ENCODE measurements around the gene CUBN. TPM values are rescaled to one million over a fixed set of nuclear protein-coding genes. Genes with fewer than 3 reads are reported as not detected.

The CUBN gene
- total RNA-seq, 2 experiments from 2014 or later, result 7.9 to 9.2 TPM

DNA sequence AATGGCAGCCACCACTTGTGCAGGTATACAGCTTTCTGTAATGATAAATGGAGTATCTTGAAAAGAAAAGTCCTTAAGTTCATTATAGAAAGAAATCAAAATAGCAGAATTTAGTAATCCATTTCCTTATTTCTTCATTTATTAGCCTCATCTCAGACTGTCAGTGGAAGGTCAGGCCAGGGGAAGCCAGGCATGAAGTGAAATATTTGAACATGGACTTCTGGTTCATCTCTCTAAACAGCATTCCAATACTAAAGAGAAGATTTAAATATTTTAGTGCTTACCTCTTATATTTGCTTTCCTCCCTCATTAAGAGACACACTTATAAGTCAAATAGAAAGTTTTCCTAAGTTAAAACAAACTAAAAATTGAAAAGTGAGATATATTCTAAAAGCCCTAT lies 45.0 kb upstream of the CUBN start:
- H3K4me1 ChIP-seq (ENCODE audit: insufficient read depth, low read length), result peaks cover 3% of the 10 kb centered on the region
- no peak for TF ChIP-seq CTCF (IDR thresholded peaks at IDR 0.05)
- Mint-ChIP-seq H3K36me3 (ENCODE audit: low read depth) (peaks cover 20% of the 10 kb centered on the region), H3K9me3 (no peaks in the 10 kb centered on the region), H3K4me3 (no peak overlapping the region), H3K27ac (peak overlapping the region; percentile 85), H3K27me3 (no peaks in the 10 kb centered on the region), H3K4me1 (ENCODE audit: low read depth) (peaks cover 23% of the 10 kb centered on the region)
- no peak overlapping the region for H3K27ac ChIP-seq (ENCODE audit: low read depth in 1 of 2, low read length in 2 of 2)
- H3K4me3 ChIP-seq (ENCODE audit: low read length), result no peak overlapping the region
- ChIA-PET CTCF (interaction anchor here (1.1 kb wide), 1 partner anchor 56 kb away, joined by 7 read pairs; no protein-coding TSS in a partner anchor), POLR2A (interaction anchor here (1.9 kb wide), 1 partner anchor 54 kb away, joined by 5 read pairs; the partner anchor contains the start of gene VIM)
- intact Hi-C loops (cut with DNase I, micrococcal nuclease), result loop anchor here in 1 of 2 experiments (10.0 kb wide), 1 partner anchor 50 kb away; the partner anchor contains the start of gene VIM
- ATAC-seq (ENCODE audit: poor library complexity) (no peak), DNase-seq (no peak)
- H3K9me3 ChIP-seq (ENCODE audit: control insufficient read depth in 1 of 2, insufficient read depth in 1 of 2, low read length in 2 of 2), result no peaks in the 10 kb centered on the region
- H3K36me3 ChIP-seq (ENCODE audit: insufficient read depth, low read length), result peaks cover 3% of the 10 kb centered on the region
- H3K27me3 ChIP-seq (ENCODE audit: control insufficient read depth in 1 of 2, insufficient read depth in 2 of 2, low read length in 2 of 2), result no peaks in the 10 kb centered on the region

GRCh38 chr10:17171141-17171641 lies 41.6 kb upstream of the CUBN start:
- CTCF ChIA-PET, result no interaction called here
- POLR2A ChIA-PET, result no interaction called here
- ATAC-seq (ENCODE audit: poor library complexity) (no peak), DNase-seq (no peak)
- H3K4me3 Mint-ChIP-seq, result no peak overlapping the region
- no peak overlapping the region for H3K4me3 ChIP-seq (ENCODE audit: low read length)
- no peak overlapping the region for H3K27ac ChIP-seq (ENCODE audit: low read depth in 1 of 2, low read length in 2 of 2)
- H3K27me3 ChIP-seq (ENCODE audit: control insufficient read depth in 1 of 2, insufficient read depth in 2 of 2, low read length in 2 of 2), result no peaks in the 10 kb centered on the region
- TF ChIP-seq CTCF (IDR thresholded peaks at IDR 0.05), result no peak
- H3K4me1 Mint-ChIP-seq (ENCODE audit: low read depth), result peaks cover 15% of the 10 kb centered on the region
- H3K9me3 ChIP-seq (ENCODE audit: control insufficient read depth in 1 of 2, insufficient read depth in 1 of 2, low read length in 2 of 2), result no peaks in the 10 kb centered on the region
- peaks cover 3% of the 10 kb centered on the region for H3K4me1 ChIP-seq (ENCODE audit: insufficient read depth, low read length)
- H3K36me3 Mint-ChIP-seq (ENCODE audit: low read depth), result peaks cover 33% of the 10 kb centered on the region
- H3K9me3 Mint-ChIP-seq, result no peaks in the 10 kb centered on the region
- H3K27ac Mint-ChIP-seq, result no peak overlapping the region
- H3K27me3 Mint-ChIP-seq, result no peaks in the 10 kb centered on the region
- peaks cover 3% of the 10 kb centered on the region for H3K36me3 ChIP-seq (ENCODE audit: insufficient read depth, low read length)
- intact Hi-C loops (cut with DNase I, micrococcal nuclease), result loop anchor here in 1 of 2 experiments (10.0 kb wide), 1 partner anchor 54 kb away; the partner anchor contains the start of gene VIM

- no peak overlapping the region for H3K27ac ChIP-seq (ENCODE audit: low read depth in 1 of 2, low read length in 2 of 2)
- H3K4me3 ChIP-seq (ENCODE audit: low read length), result no peak overlapping the region
- no peaks in the 10 kb centered on the region for H3K9me3 ChIP-seq (ENCODE audit: control insufficient read depth in 1 of 2, insufficient read depth in 1 of 2, low read length in 2 of 2)
- Mint-ChIP-seq H3K4me1 (ENCODE audit: low read depth) (peaks cover 1% of the 10 kb centered on the region), H3K36me3 (ENCODE audit: low read depth) (peaks cover 28% of the 10 kb centered on the region), H3K27ac (no peak overlapping the region), H3K9me3 (no peaks in the 10 kb centered on the region), H3K4me3 (no peak overlapping the region), H3K27me3 (no peaks in the 10 kb centered on the region)
- no peak for TF ChIP-seq CTCF (IDR thresholded peaks at IDR 0.05)
- intact Hi-C loops (cut with DNase I, micrococcal nuclease), result loop anchor here in 1 of 2 experiments (10.0 kb wide), 1 partner anchor 55 kb away; the partner anchor contains the start of gene VIM
- no peaks in the 10 kb centered on the region for H3K27me3 ChIP-seq (ENCODE audit: control insufficient read depth in 1 of 2, insufficient read depth in 2 of 2, low read length in 2 of 2)
- CTCF ChIA-PET, result interaction anchor here (1.0 to 2.5 kb wide), 2 partner anchors 12 to 18 kb away, joined by 4 to 8 read pairs; no protein-coding TSS in a partner anchor
- H3K4me1 ChIP-seq (ENCODE audit: insufficient read depth, low read length), result no peaks in the 10 kb centered on the region
- POLR2A ChIA-PET, result no interaction called here
- DNase-seq (no peak), ATAC-seq (ENCODE audit: poor library complexity) (no peak)
- peaks cover 3% of the 10 kb centered on the region for H3K36me3 ChIP-seq (ENCODE audit: insufficient read depth, low read length)
Measured at GRCh38 chr10:17169803-17170202, 40.2 kb upstream of the CUBN start.

Data from CD4-positive, alpha-beta T cell (primary cell).